Adrenal gland (tissue), 12 donors: Measurements from ENCODE around the gene GRPEL2. TPM values are rescaled to one million over a fixed set of nuclear protein-coding genes. Genes with fewer than 3 reads are reported as not detected.

Experiments
- DNase-seq, 7 donors: peaks; one replicate each; pipeline ENCODE4 v3.0.0-alpha.2; 2019 to 2020
- H3K27ac ChIP-seq, 5 donors: fragments of 200-600 bp; sonication (generic) in 4 of 5; 1 replicate in 3 of 5; 2 replicates in 2 of 5; pipeline versions ENCODE4 v1.5.1 to v1.8.0; 2016 to 2020; ENCODE audit warnings: mild to moderate bottlenecking in 1 of 5
- H3K27me3 ChIP-seq: fragments of 200-600 bp; 2 replicates; pipeline ENCODE4 v1.8.0; 2021
- H3K36me3 ChIP-seq, 2 donors: fragments of 200-600 bp; replicated peaks in 1 of 2; 1 replicate in 1 of 2; 2 replicates in 1 of 2; pipeline versions ENCODE4 v1.5.1 to v1.8.0; 2018 to 2022
- H3K4me1 ChIP-seq, 2 donors: fragments of 200-600 bp; replicated peaks in 1 of 2; 1 replicate in 1 of 2; 2 replicates in 1 of 2; pipeline versions ENCODE4 v1.5.1 to v1.8.0; 2018 to 2021
- H3K4me3 ChIP-seq, 4 donors: fragments of 200-600 bp; sonication (generic) in 3 of 4; one replicate each; pipeline ENCODE4 v1.5.1; 2016 to 2018
- H3K9me3 ChIP-seq, 3 donors: fragments of 200-600 bp; sonication (generic) in 1 of 3; replicated peaks in 1 of 3; 1 replicate in 2 of 3; 2 replicates in 1 of 3; pipeline versions ENCODE4 v1.5.1 to v1.8.0; 2016 to 2021
- POLR2A ChIP-seq, 2 donors: fragments of 450-650 bp; IDR thresholded peaks; one replicate each; pipeline ENCODE4 v1.6.1; 2017; ENCODE audit warnings: antibody characterized with exemption in 2 of 2, mild to moderate bottlenecking in 2 of 2, moderate library complexity in 1 of 2
- WGBS, 4 donors: extraction: QIAGEN DNeasy Blood & Tissue Kit in 2 of 4; methylation state at CpG; one replicate each; pipeline versions ENCODE4 v1.1.5 to v1.1.7; 2013 to 2017; 5-methylcytosine and 5-hydroxymethylcytosine counted together
- intact Hi-C, 2 donors: fragments of 100-400 bp; cut with DNase I; formaldehyde crosslinking; loops; one replicate each; pipeline versions ENCODE4 v1.14.1 to v1.15.0; 2022 to 2023
- polyA plus RNA-seq, 3 donors: library from polyadenylated mRNA; stranded (reverse); fragments of 200-250 nt in 2 of 3; fragments of 350-450 nt in 1 of 3; fragmentation: Illumina TruSeq in 1 of 3; extraction: RNeasy Lipid Tissue Mini Kit (QIAGEN cat#74804) in 1 of 3; gene quantifications; one replicate each; pipeline ENCODE4 v1.2.3, GENCODE V29; 2013 to 2014
- total RNA-seq, 9 donors: library from RNA; depleted of rRNA in 4 of 9; stranded (reverse); fragments of >200 nt in 4 of 9; fragments of 120-200 nt in 1 of 9; fragmentation: NEBNext Ultra II Directional in 1 of 9; extraction: Animal tissue kit (Norgen Biotek cat#: 25700) in 1 of 9; gene quantifications; one replicate each; pipeline versions ENCODE4 v1.1.0 to v1.2.4, GENCODE V29; 2013 to 2023
- TF ChIP-seq, protein P1 (sequence below), 6 experiments: fragments of 450-650 bp in 4 of 6; fragments of 200-600 bp in 2 of 6; sonication (generic) in 1 of 6; IDR thresholded peaks; 1 replicate in 5 of 6; 2 replicates in 1 of 6; pipeline versions ENCODE4 v1.5.1 to v1.8.0; 2016 to 2021; ENCODE audit warnings: antibody characterized with exemption in 6 of 6, mild to moderate bottlenecking in 2 of 6, moderate library complexity in 1 of 6
- donor health status: healthy with polysubstance abuse.
- donor health status: Bipolar disorder and iron deficiency.
- donor health status: DM: yes; HTN: yes; CAD: no.
- donor health status: DM: no; HTN: no; CAD: no.
- donor health status: DM: no; HTN: no; CAD: no.
- donor health status: DM: yes; HTN: yes; CAD: no.

GRPEL2 gene
- total and polyA plus RNA-seq, 12 donors: 3.9 to 17.4 (median 12.0) TPM

- Histone ChIP-seq H3K36me3 (no peaks in the 10 kb centered on the region), H3K27me3 (no peaks in the 10 kb centered on the region), H3K4me1 (peaks cover 5 to 11% of the 10 kb centered on the region in 2 donors), H3K4me3 (no peak overlapping the region), H3K9me3 (no peaks in the 10 kb centered on the region), H3K27ac (peak overlapping the region in 1 of 5 donors; percentile 66)
- TF ChIP-seq, protein P1, sequence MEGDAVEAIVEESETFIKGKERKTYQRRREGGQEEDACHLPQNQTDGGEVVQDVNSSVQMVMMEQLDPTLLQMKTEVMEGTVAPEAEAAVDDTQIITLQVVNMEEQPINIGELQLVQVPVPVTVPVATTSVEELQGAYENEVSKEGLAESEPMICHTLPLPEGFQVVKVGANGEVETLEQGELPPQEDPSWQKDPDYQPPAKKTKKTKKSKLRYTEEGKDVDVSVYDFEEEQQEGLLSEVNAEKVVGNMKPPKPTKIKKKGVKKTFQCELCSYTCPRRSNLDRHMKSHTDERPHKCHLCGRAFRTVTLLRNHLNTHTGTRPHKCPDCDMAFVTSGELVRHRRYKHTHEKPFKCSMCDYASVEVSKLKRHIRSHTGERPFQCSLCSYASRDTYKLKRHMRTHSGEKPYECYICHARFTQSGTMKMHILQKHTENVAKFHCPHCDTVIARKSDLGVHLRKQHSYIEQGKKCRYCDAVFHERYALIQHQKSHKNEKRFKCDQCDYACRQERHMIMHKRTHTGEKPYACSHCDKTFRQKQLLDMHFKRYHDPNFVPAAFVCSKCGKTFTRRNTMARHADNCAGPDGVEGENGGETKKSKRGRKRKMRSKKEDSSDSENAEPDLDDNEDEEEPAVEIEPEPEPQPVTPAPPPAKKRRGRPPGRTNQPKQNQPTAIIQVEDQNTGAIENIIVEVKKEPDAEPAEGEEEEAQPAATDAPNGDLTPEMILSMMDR (IDR thresholded peaks at IDR 0.05): no peak
- no peak for TF ChIP-seq POLR2A (IDR thresholded peaks at IDR 0.05)
- WGBS, 4 donors: 84 to 93% (median 90%) methylated on average over 2 of the region's 2 CpGs
- no peak for DNase-seq
- intact Hi-C loops: no loop called here
These were observed 20.7 kb upstream of the GRPEL2 start for GRCh38 chr5:149324641-149325040.

DNA sequence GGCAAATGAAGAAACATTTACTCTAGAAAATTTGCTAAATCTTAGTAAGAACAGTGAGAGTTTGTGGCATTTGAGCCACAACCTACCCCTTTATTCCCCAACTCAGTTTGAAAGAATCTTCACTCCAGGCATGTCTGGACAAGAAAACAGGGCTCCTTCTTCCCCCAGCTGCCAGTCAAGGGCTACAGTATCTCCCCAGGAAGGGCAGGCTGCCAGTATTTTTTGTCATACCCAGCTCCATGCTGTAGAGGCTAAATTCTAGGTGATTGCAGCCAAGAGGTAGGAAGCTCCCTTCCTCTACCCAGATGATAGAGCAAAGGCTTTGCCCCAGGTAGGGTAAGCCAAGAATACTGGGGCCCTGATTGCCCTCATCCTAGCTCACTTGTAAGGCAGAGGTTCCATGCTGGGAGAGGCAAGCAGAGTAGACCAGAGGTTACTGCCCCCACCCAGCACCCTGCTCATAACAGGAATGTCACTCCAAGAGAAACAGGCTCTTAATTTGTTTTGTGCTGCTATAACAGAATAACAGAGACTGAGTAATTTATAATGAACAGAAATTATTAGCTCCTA is 20.0 kb upstream of the GRPEL2 start:
- TF ChIP-seq POLR2A (IDR thresholded peaks at IDR 0.05): no peak
- H3K4me1 ChIP-seq: peaks cover 5 to 11% of the 10 kb centered on the region in 2 donors
- no peak for DNase-seq
- intact Hi-C loops: no loop called here
- H3K4me3 ChIP-seq: no peak overlapping the region
- no peak overlapping the region for H3K27ac ChIP-seq
- no peaks in the 10 kb centered on the region for H3K36me3 ChIP-seq
- H3K27me3 ChIP-seq: no peaks in the 10 kb centered on the region
- no peaks in the 10 kb centered on the region for H3K9me3 ChIP-seq

GRCh38 chr5:149325894-149326293 is 19.4 kb upstream of the GRPEL2 start:
- H3K27me3 ChIP-seq: no peaks in the 10 kb centered on the region
- no peaks in the 10 kb centered on the region for H3K36me3 ChIP-seq
- WGBS, 4 donors: 91 to 97% (median 94%) methylated on average over 5 of the region's 5 CpGs
- H3K27ac ChIP-seq: no peak overlapping the region
- DNase-seq: no peak
- no peaks in the 10 kb centered on the region for H3K9me3 ChIP-seq
- intact Hi-C loops: no loop called here
- no peak overlapping the region for H3K4me3 ChIP-seq
- peaks cover 5% of the 10 kb centered on the region in 2 donors for H3K4me1 ChIP-seq
- TF ChIP-seq, protein P1 (IDR thresholded peaks at IDR 0.05): no peak
- TF ChIP-seq POLR2A (IDR thresholded peaks at IDR 0.05): no peak

DNA sequence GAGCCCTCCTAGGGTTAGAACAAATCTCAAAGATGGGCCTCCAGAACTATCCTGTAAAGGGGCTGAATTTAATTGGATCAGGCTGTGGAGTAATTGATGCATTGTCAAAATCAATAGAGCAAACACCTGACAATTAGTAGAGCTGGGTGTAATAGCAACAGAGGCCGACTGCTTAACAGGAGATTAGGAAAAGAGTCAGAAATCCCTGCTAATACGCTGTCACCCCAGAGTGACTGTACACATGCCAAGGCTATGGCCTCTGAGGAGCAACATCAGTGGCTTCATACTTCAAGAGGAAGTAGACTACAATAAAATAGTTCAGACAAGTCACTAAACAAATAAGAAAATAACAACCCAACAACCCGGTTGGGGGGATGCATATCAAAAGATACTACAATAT is 18.7 kb upstream of the GRPEL2 start:
- no peak for TF ChIP-seq POLR2A (IDR thresholded peaks at IDR 0.05)
- TF ChIP-seq, protein P1 (IDR thresholded peaks at IDR 0.05): no peak
- Histone ChIP-seq H3K4me3 (no peak overlapping the region), H3K27me3 (no peaks in the 10 kb centered on the region), H3K9me3 (no peaks in the 10 kb centered on the region), H3K4me1 (peaks cover 0 to 5% of the 10 kb centered on the region in 2 donors), H3K36me3 (no peaks in the 10 kb centered on the region), H3K27ac (no peak overlapping the region)
- intact Hi-C loops: no loop called here
- DNase-seq: no peak
- 71 to 86% (median 82%) methylated on average over 3 of the region's 3 CpGs for WGBS, 4 donors

GRCh38 chr5:149328177-149328576 is 17.1 kb upstream of the GRPEL2 start:
- WGBS, 4 donors: 79 to 93% (median 85%) methylated on average over 5 of the region's 5 CpGs
- DNase-seq: peak in 1 of 7 donors; percentile 3

More at GRCh38 chr5:149328177-149328576, 17.1 kb upstream of the GRPEL2 start:
- Histone ChIP-seq H3K4me3 (no peak overlapping the region), H3K27me3 (no peaks in the 10 kb centered on the region), H3K36me3 (no peaks in the 10 kb centered on the region), H3K4me1 (no peaks in the 10 kb centered on the region), H3K27ac (no peak overlapping the region), H3K9me3 (no peaks in the 10 kb centered on the region)
- intact Hi-C loops: no loop called here
- no peak for TF ChIP-seq POLR2A (IDR thresholded peaks at IDR 0.05)
- TF ChIP-seq, protein P1 (IDR thresholded peaks at IDR 0.05): no peak
